HG02885 (cell line): ENCODE results near the gene TGDS.
"Not testable (repeated sequence)": the region's sequence is repeated elsewhere in the genome, so short reads cannot be mapped to it uniquely, and the experiment has no call there.

Experiments
- ATAC-seq: cut with Tn5 transposase; IDR thresholded peaks from one replicate; pipeline ENCODE4 v1.9.1; 2021; ENCODE audit warnings: mild to moderate bottlenecking; ENCODE audit not compliant: unreplicated experiment, poor library complexity

TGDS gene

DNA sequence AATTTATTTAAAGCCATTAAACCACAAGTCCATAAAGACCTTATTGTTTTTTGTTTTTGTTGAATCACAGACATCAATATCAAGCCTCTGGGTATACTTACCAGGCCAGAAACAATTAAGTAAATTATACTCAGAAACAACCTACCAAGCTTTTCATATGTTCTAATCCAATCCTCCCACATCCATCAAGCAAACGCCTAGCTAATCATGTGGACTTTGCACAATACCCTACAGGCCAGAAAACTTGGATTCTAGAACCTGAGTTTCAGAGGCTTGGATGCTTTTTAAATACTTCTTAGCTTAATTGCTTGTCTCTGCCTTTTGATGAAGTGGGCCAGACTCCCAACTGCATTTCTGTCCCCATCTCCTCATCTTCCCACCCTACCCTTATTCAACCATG lies 39.9 kb downstream of the TGDS start:
- ATAC-seq: no peak

GRCh38 chr13:94553766-94554165 lies 42.2 kb downstream of the TGDS start:
- ATAC-seq: no peak

DNA sequence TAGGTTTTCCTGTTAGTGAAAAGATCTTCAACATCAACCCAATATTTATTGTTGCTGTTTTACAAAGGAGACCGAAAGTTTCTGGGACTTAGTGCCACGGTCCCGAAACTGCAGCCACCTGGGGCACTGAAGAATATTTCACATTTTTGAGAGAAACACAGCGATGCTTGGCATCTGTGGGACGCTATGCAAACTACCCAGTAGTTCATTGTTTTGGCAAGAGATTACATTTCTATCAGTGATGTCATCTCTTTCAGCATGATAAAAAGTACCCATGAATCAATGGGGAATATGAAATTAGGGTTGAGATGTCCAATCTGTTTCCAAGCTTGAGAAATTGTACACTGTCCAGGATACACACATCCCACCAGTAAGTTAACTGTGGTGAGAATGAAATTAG lies 43.9 kb downstream of the TGDS start:
- ATAC-seq: no peak

GRCh38 chr13:94550062-94550738 lies 45.8 kb downstream of the TGDS start:
- peak; percentile 13 for ATAC-seq

DNA sequence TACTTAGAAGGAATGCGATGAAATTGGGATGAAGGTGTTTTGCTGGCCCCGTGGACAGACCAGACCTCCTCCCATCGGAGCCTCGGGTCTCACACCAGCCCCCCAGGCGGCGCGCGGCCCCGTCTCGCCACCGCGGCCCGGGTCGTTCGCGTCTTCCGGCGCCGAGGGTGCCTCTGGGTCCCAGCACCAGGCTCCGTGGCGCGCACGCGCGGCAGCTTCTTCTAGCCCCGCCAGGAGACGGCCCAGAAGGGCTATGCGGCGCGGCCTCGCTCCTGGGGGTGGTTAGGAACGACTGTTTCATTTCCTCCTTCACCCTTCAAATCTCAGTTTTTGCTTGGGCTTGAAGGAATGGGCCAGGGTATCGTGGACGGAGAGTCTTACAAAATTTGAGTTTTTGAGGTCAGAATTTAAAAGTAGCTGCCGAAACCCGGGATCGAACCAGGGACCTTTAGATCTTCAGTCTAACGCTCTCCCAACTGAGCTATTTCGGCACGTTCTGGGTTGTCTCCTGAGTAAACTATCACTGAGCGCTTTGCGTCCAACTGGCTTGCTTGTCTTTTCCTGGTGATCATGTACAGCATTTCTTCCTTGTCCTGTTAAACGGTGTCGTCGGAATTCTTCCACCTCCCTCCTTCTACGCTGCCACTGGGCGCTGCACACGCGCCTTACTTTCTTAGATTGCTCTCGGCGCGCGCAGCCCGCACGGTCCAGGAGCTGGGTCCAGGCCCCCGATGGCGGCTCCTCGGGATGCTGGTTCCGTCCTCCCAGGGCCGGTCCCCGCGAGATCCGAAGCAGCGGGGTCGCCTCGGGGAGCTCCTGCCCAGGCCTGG lies 46.5 kb downstream of the TGDS start:
- peak; percentile 91 for ATAC-seq

- peak; percentile 59 for ATAC-seq
Observed at GRCh38 chr13:94548821-94549231, 47.1 kb downstream of the TGDS start.

DNA sequence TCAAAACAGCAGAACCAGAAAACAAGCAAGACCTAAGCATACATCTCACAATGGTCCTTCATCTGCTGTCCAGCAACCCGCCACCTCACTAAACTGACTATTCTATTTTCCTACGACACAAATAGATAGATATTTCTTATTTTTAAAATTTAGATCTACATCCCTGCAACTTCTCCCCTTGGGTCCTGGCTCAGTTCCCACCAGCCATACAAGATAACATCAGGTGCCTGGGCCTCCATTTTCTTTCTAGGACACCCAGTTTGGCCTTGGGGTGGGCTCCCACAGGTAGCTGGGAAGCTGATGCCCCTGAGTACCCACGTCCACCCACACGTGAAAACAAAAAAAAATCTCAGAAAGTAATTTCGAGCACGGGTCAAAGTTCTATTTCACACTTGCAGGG lies 47.6 kb downstream of the TGDS start:
- ATAC-seq: no peak

GRCh38 chr13:94546061-94546839 lies 49.7 kb downstream of the TGDS start:
- no peak for ATAC-seq

DNA sequence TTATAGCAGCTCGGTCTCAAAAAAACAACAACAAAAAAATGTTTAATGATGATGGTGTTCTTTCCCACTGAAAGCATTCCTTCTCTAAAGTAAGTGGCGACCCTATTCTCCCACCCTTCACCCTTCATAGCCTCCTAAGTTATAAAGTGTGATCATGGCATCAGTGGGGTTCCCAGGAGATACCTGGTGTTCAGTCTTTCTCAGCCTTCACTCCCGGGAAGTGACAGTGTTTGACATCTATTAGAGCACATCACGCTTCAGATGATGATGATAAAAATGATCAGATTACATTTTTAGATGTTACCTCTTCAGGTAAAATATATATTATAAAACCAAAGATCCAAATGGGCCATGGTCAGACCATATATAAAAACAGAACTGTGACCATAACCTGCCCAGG lies 51.0 kb downstream of the TGDS start:
- ATAC-seq: no peak

DNA sequence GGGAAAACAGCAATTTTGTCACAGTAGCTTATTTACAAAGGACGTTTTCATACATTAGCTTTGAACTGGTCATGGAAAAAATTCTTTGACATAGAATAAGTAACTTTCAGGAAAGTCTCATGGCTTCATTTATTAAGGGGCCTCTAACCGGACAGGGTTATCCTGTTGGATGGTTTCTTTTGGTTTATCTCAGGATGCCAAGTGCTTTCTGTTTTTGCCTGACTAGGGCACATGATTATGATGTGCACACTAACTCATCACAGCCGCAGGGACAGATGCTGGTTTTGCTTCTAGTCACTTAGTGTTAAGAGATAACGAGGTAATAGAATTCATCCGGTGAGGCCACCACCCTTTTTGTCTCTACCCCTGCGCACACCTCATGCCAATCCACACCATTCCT lies 53.0 kb downstream of the TGDS start:
- no peak for ATAC-seq

DNA sequence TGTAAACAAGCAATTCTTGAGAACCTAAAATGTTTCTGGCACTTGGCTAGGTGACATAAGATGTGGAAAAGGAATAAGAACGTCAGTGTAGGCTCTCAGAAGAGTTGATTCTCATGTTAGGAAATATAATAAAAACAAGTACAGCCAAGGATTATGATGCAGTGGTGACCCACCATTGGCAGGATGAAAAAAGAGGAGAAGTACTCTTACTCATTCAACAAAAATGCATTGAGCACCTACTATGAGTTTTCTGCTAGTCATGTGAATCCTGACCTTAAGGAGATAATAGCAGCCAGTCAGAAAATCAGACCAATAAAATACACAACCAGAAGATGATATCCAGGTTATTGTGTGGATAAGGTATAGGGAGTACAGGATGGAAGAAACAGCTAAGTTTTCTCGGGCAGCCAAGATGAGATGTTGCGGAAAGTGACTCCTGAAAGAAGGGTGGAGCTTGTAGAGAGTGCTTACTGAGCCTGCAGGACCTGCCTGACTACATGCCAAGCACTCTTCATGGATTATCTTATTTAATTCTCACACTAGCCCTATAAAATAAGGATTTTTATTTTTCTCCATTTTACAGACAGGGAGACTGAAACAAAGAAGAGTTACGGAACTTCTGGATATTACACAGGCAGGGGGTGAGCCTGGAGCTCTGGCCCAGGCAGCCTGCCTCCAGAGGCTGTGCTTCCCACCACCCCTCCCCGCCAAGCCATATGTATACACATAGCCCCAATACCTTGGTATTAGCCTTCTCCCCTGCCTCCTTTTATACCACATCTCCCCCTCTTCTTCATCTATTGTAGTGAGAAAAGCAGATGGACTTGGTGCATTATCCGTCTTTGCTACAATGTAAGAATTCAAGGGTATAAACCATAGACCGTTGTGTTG lies 58.0 kb downstream of the TGDS start:
- ATAC-seq: no peak

DNA sequence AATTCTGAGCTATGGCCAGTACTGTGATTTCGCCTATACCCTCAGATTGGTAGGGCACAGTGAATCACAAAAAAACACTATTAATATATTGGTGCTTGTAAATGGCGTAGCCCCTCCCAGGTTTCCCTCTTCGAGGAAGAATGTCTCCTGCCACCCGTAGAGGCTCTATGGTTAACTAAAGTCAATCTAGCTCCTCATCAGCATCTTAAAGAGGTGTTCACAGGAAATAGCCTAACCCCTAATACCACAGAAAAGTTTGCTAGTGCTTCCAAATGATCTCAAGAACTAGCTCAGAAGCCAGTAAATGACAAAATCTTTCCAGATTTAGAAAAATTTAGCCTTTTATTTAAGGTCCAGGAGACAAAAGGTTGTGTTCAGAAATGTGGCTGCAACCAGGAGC lies 60.2 kb downstream of the TGDS start:
- no peak for ATAC-seq

- ATAC-seq: no peak
Observed at GRCh38 chr13:94535231-94535630, 60.7 kb downstream of the TGDS start.

GRCh38 chr13:94534166-94534565 lies 61.8 kb downstream of the TGDS start:
- ATAC-seq: no peak

DNA sequence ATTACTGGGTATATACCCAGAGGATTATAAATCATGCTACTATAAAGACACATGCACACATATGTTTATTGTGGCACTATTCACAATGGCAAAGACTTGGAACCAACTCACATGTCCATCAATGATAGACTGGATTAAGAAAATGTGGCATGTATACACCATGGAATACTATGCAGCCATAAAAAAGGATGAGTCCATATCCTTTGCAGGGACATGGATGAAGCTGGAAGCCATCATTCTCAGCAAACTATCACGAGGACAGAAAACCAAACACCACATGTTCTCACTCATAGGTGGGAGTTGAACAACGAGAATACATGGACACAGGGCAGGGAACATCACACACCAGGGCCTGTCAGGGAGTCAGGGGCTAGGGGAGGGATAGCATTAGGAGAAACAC lies 63.7 kb downstream of the TGDS start:
- ATAC-seq: not testable (repeated sequence)

- not testable (repeated sequence) for ATAC-seq
Observed at GRCh38 chr13:94526956-94527355, 69.0 kb downstream of the TGDS start.

DNA sequence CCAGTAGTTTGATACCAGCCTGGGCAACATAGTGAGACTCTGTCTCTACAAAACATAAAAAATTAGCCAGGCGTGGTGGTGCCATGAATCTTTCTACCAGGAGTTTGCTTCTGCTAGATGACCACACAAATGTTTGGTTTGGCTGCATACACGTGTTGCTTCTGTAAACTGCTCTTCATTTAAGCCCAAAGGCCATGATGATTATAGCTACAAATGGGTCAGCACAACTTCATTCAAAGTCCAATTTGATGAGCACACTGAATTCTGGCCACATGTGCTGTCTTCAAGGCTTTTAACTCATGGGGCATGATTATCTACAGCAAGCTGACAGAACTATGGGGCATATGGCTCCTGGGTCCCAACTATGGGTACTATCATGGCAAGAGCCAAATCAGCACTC lies 70.2 kb downstream of the TGDS start:
- no peak for ATAC-seq

DNA sequence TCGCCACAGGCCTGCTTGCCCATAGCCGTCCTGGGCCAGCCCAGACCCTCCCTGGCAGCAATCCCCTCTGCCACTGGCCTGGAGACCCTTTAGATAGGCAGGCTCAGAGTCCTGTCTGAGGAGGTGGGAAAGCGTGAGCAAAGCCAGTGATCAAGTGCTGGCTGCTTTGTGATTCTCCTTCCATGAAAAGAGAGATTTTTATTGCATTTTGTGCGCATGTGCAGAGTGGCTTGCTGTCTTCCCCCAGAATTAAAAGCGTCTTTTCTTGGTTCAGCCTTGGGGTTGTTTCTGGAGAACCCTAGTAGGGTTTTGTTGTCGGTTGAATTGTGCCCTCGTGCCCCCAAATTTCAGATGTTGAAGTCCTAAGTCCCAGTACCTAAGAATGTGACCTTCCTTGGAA lies 71.5 kb downstream of the TGDS start:
- ATAC-seq: no peak
